ENCODE data around the gene AMOTL2. TPM values are rescaled to one million over a fixed set of nuclear protein-coding genes. Genes with fewer than 3 reads are reported as not detected.
A peak's percentile ranks its signal among the peaks of the same experiment; 100 is the strongest.

AMOTL2 gene
- total RNA-seq, 4 donors from 2014 or later = 93.2 to 226 (median 153) TPM

GRCh38 chr3:134367869-134368750 lies 6.1 kb downstream of the AMOTL2 start:
- H3K27me3 ChIP-seq = no peaks in the 10 kb centered on the region
- peak overlapping the region; percentile 32 to 100 (median 99) for H3K27ac ChIP-seq
- peaks cover 0 to 83% of the 10 kb centered on the region in 2 donors for H3K36me3 ChIP-seq
- 74 to 86% methylated on average over 2 to 6 of the region's 8 CpGs for WGBS, 2 donors (ENCODE audit: low coverage in 1 of 2)
- H3K4me1 ChIP-seq = peaks cover 19 to 94% (median 77%) of the 10 kb centered on the region in 3 donors
- H3K9me3 ChIP-seq = no peaks in the 10 kb centered on the region
- no peak overlapping the region for H3K4me3 ChIP-seq
- ATAC-seq = no peak
- no peak for TF ChIP-seq POLR2A (IDR thresholded peaks at IDR 0.05)
- no peak for TF ChIP-seq CTCF (IDR thresholded peaks at IDR 0.05)
- no peak for TF ChIP-seq EP300 (IDR thresholded peaks at IDR 0.05)
- TF ChIP-seq POLR2AphosphoS5 (IDR thresholded peaks at IDR 0.05) = no peak

- peak overlapping the region; percentile 24 to 100 (median 99) for H3K27ac ChIP-seq
- H3K36me3 ChIP-seq = peaks cover 0 to 92% of the 10 kb centered on the region in 2 donors
- 74% methylated on average over 9 of the region's 15 CpGs; no CpG with 5 or more reads in 1 of the 2 donors for WGBS, 2 donors (ENCODE audit: low coverage in 1 of 2)
- no peaks in the 10 kb centered on the region for H3K27me3 ChIP-seq
- TF ChIP-seq POLR2AphosphoS5 (IDR thresholded peaks at IDR 0.05) (peak; percentile 7), EP300 (IDR thresholded peaks at IDR 0.05) (no peak), POLR2A (IDR thresholded peaks at IDR 0.05) (no peak), CTCF (IDR thresholded peaks at IDR 0.05) (no peak)
- no peak overlapping the region for H3K4me3 ChIP-seq
- no peaks in the 10 kb centered on the region for H3K9me3 ChIP-seq
- peaks cover 22 to 99% (median 87%) of the 10 kb centered on the region in 3 donors for H3K4me1 ChIP-seq
- ATAC-seq = no peak
Measured at GRCh38 chr3:134366928-134367811, 7.1 kb downstream of the AMOTL2 start.

GRCh38 chr3:134366221-134366927 lies 7.9 kb downstream of the AMOTL2 start:
- TF ChIP-seq EP300 (IDR thresholded peaks at IDR 0.05) (no peak), POLR2AphosphoS5 (IDR thresholded peaks at IDR 0.05) (no peak), POLR2A (IDR thresholded peaks at IDR 0.05) (no peak), CTCF (IDR thresholded peaks at IDR 0.05) (no peak)
- Histone ChIP-seq H3K4me1 (peaks cover 22 to 99% (median 93%) of the 10 kb centered on the region in 3 donors), H3K4me3 (no peak overlapping the region), H3K9me3 (no peaks in the 10 kb centered on the region), H3K27me3 (no peaks in the 10 kb centered on the region), H3K27ac (peak overlapping the region; percentile 24 to 100 (median 99)), H3K36me3 (peaks cover 0 to 92% of the 10 kb centered on the region in 2 donors)
- no peak for ATAC-seq
- 78 to 100% methylated on average over 1 to 4 of the region's 13 CpGs for WGBS, 2 donors (ENCODE audit: low coverage in 1 of 2)

- no peaks in the 10 kb centered on the region for H3K27me3 ChIP-seq
- no peaks in the 10 kb centered on the region for H3K9me3 ChIP-seq
- peaks cover 0 to 92% of the 10 kb centered on the region in 2 donors for H3K36me3 ChIP-seq
- no CpG with 5 or more reads among the region's 4 CpGs for WGBS, 2 donors (ENCODE audit: low coverage in 1 of 2)
- TF ChIP-seq POLR2AphosphoS5 (IDR thresholded peaks at IDR 0.05) (no peak), EP300 (IDR thresholded peaks at IDR 0.05) (no peak), POLR2A (IDR thresholded peaks at IDR 0.05) (no peak), CTCF (IDR thresholded peaks at IDR 0.05) (no peak)
- H3K4me3 ChIP-seq = no peak overlapping the region
- ATAC-seq = no peak
- peaks cover 21 to 99% (median 93%) of the 10 kb centered on the region in 3 donors for H3K4me1 ChIP-seq
- peak overlapping the region; percentile 24 to 100 (median 99) for H3K27ac ChIP-seq
Measured at GRCh38 chr3:134365766-134366065, 8.5 kb downstream of the AMOTL2 start.

All from gastroesophageal sphincter (tissue), 4 donors.